Stimulated activated CD4-positive, alpha-beta T cell treated with anti-CD3 and anti-CD28 coated beads, Interleukin-12 subunit alpha, Interleukin-12 subunit beta, amount 100 ng/mL, for 24 hours (primary cell): ENCODE results near the gene TTC3.
"Not testable (repeated sequence)": the region's sequence is repeated elsewhere in the genome, so short reads cannot be mapped to it uniquely, and the experiment has no call there.

Source experiments
- DNase-seq, 2 experiments: peaks; one replicate each; pipeline ENCODE4 v3.0.0-alpha.2; 2020; ENCODE audit warnings: low read depth in 2 of 2

The TTC3 gene

DNA sequence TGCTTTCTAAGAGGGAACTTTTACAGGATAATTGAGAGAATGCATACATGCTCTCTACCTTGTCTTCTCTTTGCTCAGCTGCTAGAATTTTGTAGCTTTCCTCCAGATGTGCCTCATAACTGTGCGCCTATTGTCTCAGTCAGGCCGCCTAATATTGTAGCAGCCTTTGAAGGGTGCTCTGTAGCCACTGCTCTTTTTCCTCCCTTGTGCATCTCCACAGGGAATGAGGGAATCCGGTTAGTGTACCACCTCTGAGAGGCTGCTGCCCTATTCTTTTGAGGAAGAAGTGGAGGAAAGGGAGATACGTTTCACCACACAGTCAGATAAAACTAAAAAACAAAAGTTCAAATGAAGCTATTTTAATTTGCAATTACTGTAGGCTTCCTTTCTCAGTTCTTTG lies 22.8 kb downstream of the TTC3 start:
- no peak for DNase-seq

- no peak for DNase-seq
These were observed 25.7 kb downstream of the TTC3 start for GRCh38 chr21:37098751-37099150.

DNA sequence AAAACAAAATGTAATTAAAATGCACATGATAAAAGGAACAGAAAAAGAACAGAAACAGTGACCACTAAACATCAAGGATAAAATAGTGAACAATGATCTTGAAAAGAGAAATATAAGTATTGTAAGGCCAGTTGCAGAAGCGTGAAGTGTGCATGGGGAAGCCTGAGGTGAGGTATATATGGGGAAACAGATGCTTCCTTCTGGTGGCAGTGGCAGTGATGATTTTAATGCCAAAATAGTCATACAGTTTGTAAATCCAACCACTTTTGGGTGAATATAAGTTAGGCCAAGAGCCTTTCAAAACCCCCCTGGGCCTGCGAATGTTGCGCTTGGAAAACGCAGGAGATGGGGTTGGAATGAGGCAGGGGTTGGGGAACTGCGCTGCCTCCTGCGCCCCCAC lies 27.3 kb downstream of the TTC3 start:
- DNase-seq = no peak

DNA sequence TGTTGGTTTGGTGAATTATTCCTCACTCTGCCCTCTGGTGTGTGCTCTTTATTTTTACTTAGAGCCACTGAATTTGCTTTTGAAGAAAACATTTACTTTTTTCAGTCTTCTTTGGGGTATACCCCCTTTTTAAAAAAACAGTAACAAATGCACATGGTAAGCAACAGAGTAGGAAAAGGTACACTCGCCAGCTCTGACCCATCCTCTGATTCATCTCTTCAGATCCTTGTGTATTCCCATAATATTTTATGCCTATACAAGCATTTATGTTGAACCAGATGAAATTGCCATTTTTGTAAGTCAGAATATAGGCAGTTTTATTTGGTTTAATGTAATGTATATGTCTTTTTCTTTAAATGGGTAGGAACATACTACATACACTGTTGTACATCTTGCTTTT lies 28.3 kb downstream of the TTC3 start:
- no peak for DNase-seq

GRCh38 chr21:37102746-37103145 lies 29.7 kb downstream of the TTC3 start:
- not testable (repeated sequence) for DNase-seq

- no peak for DNase-seq
These were observed 33.9 kb downstream of the TTC3 start for GRCh38 chr21:37106998-37107397.

- not testable (repeated sequence) for DNase-seq
These were observed 38.0 kb downstream of the TTC3 start for GRCh38 chr21:37111029-37111428.

DNA sequence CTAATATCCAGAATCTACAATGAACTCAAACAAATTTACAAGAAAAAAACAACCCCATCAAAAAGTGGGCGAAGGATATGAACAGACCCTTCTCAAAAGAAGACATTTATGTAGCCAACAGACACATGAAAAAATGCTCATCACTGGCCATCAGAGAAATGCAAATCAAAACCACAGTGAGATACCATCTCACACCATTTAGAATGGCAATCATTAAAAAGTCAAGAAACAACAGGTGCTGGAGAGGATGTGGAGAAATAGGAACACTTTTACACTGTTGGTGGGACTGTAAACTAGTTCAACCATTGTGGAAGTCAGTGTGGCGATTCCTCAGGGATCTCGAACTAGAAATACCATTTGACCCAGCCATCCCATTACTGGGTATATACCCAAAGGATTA lies 41.2 kb downstream of the TTC3 start:
- DNase-seq = not testable (repeated sequence)

DNA sequence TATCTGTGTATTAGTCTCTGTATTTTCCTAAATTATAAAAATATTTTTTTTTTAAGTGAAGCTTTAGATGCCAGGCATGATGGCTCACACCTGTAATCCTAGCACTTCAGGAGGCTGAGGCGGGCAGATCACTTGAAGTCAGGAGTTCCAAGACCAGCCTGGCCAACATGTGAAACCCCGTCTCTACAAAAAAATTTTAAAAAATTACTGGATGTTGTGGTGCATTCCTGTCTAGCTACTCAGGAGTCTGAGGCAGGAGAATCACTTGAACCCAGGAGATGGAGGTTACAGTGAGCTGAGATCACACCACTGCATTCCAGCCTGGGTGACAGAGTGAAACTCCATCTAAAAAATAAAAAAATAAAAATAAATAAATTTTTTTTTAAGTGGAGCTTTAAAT lies 43.4 kb downstream of the TTC3 start:
- DNase-seq = not testable (repeated sequence)

GRCh38 chr21:37117204-37117603 lies 44.1 kb downstream of the TTC3 start:
- DNase-seq = no peak

- DNase-seq = no peak
These were observed 45.3 kb downstream of the TTC3 start for GRCh38 chr21:37118187-37118826.

GRCh38 chr21:37119421-37120218 lies 46.6 kb downstream of the TTC3 start:
- DNase-seq = no peak

- no peak for DNase-seq
These were observed 55.0 kb downstream of the TTC3 start for GRCh38 chr21:37128076-37128475.

DNA sequence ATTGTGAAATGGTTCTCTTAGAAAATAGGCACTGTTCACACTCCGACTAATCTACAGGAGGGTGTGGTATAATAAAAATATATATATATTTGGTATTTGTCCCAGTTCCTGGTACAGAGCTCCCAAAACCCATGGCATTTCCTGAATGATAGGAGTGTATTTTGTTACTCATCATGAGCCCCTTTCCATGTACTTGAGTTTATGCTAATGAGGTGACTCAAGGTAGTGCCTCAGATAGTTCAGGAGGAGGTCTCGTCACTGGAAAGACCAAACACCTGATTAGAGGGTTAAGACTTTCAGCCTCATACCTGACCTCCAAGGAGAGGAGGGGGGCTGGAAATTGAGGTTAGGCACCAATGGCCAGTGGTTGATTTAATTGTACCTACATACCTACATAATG lies 57.9 kb downstream of the TTC3 start:
- DNase-seq = no peak

DNA sequence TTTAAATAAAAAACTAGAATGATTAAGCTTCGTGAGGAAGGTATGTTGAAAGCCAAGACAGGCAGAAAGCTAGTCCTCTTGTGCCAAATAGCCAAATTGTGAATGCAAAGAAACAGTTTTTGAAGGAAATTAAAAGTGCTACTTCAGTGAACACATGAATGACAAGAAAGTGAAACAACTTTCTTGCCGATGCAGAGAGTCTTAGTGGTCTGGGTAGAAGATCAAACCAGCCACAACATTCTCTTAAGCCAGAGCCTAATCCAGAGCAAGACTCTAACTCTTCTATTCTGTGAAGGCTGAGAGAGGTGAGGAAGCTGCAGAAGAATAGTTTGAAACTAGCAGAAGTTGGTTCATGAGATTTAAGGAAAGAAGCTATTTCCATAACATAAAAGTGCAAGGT lies 63.2 kb downstream of the TTC3 start:
- no peak for DNase-seq

DNA sequence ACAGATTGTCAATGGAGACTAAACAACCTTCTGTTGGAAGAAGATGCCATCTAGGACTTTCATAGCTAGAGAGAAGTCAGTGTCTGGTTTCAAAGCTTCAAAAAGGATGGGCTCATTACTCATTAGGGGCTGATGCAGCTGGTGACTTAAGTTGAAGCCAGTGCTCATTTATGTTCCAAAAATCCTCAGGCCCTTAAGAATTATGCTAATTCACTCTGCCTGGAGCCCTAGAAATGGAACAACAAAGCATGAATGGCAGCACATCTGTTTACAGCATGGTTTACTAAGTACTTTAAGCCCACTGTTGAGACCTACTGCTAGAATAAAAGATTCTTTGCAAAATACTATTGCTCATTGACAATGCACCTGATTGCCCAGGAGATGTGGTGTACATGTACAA lies 63.7 kb downstream of the TTC3 start:
- DNase-seq = no peak

- no peak for DNase-seq
These were observed 66.1 kb downstream of the TTC3 start for GRCh38 chr21:37139154-37139553.

DNA sequence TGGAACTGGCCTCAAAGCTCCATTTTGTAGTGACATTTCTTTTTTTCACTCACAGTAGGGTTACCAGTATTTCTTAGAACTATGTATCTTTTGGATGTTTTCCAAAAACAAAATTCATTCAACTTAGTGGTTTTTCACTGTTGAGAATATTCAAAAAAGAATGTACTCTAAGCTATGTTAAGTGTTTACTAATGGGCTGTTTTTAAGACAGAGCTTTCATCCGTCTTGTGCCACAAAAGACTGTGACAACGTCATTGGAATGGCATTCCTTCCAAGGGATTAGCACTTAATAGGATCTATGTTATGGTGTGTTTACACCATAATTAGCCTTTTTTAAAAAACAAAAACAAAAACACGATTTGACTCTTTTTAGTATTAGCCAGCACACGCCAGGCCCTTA lies 66.8 kb downstream of the TTC3 start:
- no peak for DNase-seq

- DNase-seq = not testable (repeated sequence)
These were observed 70.3 kb downstream of the TTC3 start for GRCh38 chr21:37143392-37143791.

DNA sequence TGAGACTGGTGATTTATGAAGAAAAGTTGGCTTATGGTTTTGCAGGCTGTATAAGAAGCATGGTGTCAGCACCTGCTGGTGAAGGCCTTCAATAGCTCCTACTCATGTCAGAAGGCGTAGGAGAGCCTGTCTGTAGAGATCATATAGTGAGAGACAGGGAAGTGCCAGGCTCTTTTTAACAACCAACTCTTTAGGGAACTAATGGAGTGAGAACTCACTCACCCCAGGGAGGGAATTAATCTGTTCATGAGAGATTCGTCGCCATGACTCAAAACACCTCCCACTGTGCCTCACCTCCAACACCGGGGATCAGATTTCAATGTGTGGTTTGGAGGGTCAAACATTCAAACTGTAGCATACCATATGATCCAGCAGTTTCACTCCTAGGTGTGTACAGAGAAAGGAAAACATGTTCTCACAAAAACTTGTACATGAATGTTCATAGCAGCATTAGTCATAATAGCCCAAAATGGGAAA lies 72.6 kb downstream of the TTC3 start:
- no peak for DNase-seq

GRCh38 chr21:37146320-37147235 lies 73.5 kb downstream of the TTC3 start:
- no peak for DNase-seq

DNA sequence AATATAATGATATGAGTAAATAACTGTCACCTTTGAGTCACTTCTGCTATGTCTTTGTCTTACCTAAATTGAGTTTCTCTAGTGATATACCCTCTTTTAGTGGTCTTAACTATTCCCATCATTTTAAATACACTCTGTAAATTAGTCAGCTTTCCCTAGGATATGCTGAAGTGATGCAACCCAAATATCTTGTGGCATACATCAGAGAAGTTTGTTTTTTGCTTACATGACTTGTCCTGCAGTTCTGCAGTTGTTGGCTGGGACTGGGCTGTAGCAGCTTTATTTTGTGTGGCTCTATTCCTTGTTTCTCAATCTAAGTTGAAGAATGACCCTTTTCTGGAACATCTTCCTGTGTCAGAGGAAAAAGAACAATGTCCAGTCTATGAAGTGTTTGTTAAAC lies 76.4 kb downstream of the TTC3 start:
- no peak for DNase-seq
